GM23338 (cell line): ENCODE measurements around the gene THRB. TPM values are rescaled to one million over a fixed set of nuclear protein-coding genes. Genes with fewer than 3 reads are reported as not detected.

Experiments used
- CREB1 ChIP-seq: fragments of 250-450 bp; sonication (Bioruptor Pico); IDR thresholded peaks from 2 replicates; pipeline ENCODE4 v1.5.0; 2020; ENCODE audit warnings: low read depth, mild to moderate bottlenecking, moderate library complexity
- EZH2 ChIP-seq: fragments of 200-600 bp; sonication (generic); IDR thresholded peaks from one replicate; pipeline ENCODE4 v1.8.0; 2017; ENCODE audit warnings: antibody characterized with exemption, mild to moderate bottlenecking, low read depth; ENCODE audit not compliant: unreplicated experiment
- EZH2phosphoT487 ChIP-seq: fragments of 200-600 bp; sonication (generic); IDR thresholded peaks from one replicate; pipeline ENCODE4 v1.8.1; 2018; ENCODE audit warnings: antibody characterized with exemption; ENCODE audit not compliant: unreplicated experiment
- polyA plus RNA-seq: library from polyadenylated mRNA; unstranded; fragments of >200 nt; fragmentation: Nextera tagmentation; extraction: Ambion mirVana; gene quantifications from 2 replicates; pipeline ENCODE4 v1.2.1, GENCODE V29; 2016
- total RNA-seq: library from RNA; depleted of rRNA; stranded (reverse); fragments of >200 nt; shearing (Covaris generic); gene quantifications from 2 replicates; pipeline ENCODE4 v1.2.3, GENCODE V29; 2014
- TF ChIP-seq, protein P1 (sequence below): fragments of 250-450 bp; sonication (Bioruptor Pico); IDR thresholded peaks from 2 replicates; pipeline ENCODE4 v1.5.0; 2020; ENCODE audit warnings: mild to moderate bottlenecking, moderate library complexity
- TF ChIP-seq, protein P2 (sequence below): IDR thresholded peaks from one replicate; pipeline ENCODE4 v1.6.1; 2018; ENCODE audit warnings: antibody characterized with exemption; ENCODE audit not compliant: unreplicated experiment

The THRB gene
- total and polyA plus RNA-seq, 2 experiments from 2014 or later = 1.7 to 3.2 TPM

DNA sequence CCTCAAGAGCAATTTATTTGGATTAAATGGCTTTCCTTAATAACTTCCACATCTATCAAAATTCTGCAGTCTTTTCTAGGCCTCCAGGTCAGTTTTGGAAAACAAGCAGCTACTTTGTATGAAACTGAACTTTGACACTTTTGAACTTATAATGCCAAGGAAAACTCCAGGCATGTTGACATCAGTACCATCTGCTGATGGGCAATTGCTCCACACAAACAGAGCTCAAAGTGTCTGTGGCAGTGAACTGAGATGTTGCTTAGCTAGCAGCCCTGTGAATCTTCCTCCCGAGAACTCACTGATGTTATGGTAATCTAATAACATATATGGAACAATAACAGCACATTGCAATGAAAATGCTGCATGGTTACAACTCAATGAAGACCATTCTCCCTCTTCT is 250.2 kb downstream of the THRB start (continued):
- TF ChIP-seq, protein P1, sequence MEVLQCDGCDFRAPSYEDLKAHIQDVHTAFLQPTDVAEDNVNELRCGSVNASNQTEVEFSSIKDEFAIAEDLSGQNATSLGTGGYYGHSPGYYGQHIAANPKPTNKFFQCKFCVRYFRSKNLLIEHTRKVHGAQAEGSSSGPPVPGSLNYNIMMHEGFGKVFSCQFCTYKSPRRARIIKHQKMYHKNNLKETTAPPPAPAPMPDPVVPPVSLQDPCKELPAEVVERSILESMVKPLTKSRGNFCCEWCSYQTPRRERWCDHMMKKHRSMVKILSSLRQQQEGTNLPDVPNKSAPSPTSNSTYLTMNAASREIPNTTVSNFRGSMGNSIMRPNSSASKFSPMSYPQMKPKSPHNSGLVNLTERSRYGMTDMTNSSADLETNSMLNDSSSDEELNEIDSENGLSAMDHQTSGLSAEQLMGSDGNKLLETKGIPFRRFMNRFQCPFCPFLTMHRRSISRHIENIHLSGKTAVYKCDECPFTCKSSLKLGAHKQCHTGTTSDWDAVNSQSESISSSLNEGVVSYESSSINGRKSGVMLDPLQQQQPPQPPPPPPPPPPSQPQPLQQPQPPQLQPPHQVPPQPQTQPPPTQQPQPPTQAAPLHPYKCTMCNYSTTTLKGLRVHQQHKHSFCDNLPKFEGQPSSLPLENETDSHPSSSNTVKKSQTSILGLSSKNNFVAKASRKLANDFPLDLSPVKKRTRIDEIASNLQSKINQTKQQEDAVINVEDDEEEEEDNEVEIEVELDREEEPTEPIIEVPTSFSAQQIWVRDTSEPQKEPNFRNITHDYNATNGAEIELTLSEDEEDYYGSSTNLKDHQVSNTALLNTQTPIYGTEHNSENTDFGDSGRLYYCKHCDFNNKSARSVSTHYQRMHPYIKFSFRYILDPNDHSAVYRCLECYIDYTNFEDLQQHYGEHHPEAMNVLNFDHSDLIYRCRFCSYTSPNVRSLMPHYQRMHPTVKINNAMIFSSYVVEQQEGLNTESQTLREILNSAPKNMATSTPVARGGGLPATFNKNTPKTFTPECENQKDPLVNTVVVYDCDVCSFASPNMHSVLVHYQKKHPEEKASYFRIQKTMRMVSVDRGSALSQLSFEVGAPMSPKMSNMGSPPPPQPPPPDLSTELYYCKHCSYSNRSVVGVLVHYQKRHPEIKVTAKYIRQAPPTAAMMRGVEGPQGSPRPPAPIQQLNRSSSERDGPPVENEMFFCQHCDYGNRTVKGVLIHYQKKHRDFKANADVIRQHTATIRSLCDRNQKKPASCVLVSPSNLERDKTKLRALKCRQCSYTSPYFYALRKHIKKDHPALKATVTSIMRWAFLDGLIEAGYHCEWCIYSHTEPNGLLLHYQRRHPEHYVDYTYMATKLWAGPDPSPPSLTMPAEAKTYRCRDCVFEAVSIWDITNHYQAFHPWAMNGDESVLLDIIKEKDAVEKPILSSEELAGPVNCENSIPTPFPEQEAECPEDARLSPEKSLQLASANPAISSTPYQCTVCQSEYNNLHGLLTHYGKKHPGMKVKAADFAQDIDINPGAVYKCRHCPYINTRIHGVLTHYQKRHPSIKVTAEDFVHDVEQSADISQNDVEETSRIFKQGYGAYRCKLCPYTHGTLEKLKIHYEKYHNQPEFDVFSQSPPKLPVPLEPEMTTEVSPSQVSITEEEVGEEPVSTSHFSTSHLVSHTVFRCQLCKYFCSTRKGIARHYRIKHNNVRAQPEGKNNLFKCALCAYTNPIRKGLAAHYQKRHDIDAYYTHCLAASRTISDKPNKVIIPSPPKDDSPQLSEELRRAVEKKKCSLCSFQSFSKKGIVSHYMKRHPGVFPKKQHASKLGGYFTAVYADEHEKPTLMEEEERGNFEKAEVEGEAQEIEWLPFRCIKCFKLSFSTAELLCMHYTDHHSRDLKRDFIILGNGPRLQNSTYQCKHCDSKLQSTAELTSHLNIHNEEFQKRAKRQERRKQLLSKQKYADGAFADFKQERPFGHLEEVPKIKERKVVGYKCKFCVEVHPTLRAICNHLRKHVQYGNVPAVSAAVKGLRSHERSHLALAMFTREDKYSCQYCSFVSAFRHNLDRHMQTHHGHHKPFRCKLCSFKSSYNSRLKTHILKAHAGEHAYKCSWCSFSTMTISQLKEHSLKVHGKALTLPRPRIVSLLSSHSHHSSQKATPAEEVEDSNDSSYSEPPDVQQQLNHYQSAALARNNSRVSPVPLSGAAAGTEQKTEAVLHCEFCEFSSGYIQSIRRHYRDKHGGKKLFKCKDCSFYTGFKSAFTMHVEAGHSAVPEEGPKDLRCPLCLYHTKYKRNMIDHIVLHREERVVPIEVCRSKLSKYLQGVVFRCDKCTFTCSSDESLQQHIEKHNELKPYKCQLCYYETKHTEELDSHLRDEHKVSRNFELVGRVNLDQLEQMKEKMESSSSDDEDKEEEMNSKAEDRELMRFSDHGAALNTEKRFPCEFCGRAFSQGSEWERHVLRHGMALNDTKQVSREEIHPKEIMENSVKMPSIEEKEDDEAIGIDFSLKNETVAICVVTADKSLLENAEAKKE (CRISPR knock-in tag) = no peak
- TF ChIP-seq CREB1 (no peak), EZH2 (no peak), EZH2phosphoT487 (no peak)
- TF ChIP-seq, protein P2, sequence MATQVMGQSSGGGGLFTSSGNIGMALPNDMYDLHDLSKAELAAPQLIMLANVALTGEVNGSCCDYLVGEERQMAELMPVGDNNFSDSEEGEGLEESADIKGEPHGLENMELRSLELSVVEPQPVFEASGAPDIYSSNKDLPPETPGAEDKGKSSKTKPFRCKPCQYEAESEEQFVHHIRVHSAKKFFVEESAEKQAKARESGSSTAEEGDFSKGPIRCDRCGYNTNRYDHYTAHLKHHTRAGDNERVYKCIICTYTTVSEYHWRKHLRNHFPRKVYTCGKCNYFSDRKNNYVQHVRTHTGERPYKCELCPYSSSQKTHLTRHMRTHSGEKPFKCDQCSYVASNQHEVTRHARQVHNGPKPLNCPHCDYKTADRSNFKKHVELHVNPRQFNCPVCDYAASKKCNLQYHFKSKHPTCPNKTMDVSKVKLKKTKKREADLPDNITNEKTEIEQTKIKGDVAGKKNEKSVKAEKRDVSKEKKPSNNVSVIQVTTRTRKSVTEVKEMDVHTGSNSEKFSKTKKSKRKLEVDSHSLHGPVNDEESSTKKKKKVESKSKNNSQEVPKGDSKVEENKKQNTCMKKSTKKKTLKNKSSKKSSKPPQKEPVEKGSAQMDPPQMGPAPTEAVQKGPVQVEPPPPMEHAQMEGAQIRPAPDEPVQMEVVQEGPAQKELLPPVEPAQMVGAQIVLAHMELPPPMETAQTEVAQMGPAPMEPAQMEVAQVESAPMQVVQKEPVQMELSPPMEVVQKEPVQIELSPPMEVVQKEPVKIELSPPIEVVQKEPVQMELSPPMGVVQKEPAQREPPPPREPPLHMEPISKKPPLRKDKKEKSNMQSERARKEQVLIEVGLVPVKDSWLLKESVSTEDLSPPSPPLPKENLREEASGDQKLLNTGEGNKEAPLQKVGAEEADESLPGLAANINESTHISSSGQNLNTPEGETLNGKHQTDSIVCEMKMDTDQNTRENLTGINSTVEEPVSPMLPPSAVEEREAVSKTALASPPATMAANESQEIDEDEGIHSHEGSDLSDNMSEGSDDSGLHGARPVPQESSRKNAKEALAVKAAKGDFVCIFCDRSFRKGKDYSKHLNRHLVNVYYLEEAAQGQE = no peak
